GM23338 (cell line): Measurements from ENCODE around the gene RNF145. TPM values are rescaled to one million over a fixed set of nuclear protein-coding genes. Genes with fewer than 3 reads are reported as not detected.

Experiments
- ATAC-seq: fragments of 200-7000 bp; cut with Tn5 transposase; 3 replicates; pipeline ENCODE4 v1.9.1; 2020
- DNase-seq: peaks from one replicate; pipeline ENCODE4 v3.0.0-alpha.2; 2015; ENCODE audit warnings: low spot score
- H2AFZ ChIP-seq: fragments of 200-600 bp; sonication (generic); 2 replicates; pipeline ENCODE4 v1.8.0; 2016; ENCODE audit warnings: antibody characterized with exemption, mild to moderate bottlenecking, moderate library complexity
- H3F3A ChIP-seq: fragments of 200-600 bp; sonication (generic); replicated peaks from 2 replicates; pipeline ENCODE4 v1.8.0; 2017; ENCODE audit warnings: antibody characterized with exemption, mixed run types, low read depth
- H3K27ac ChIP-seq: fragments of 200-600 bp; sonication (generic); 2 replicates; pipeline ENCODE4 v1.6.1; 2016; ENCODE audit warnings: low read depth
- H3K27me3 ChIP-seq: fragments of 200-600 bp; sonication (generic); 2 replicates; pipeline ENCODE4 v1.8.0; 2016; ENCODE audit warnings: mild to moderate bottlenecking, mixed run types, moderate library complexity; ENCODE audit not compliant: insufficient read depth
- H3K36me3 ChIP-seq: fragments of 200-600 bp; sonication (generic); 2 replicates; pipeline ENCODE4 v1.8.0; 2016; ENCODE audit warnings: mild to moderate bottlenecking; ENCODE audit not compliant: insufficient read depth
- H3K4me1 ChIP-seq: fragments of 200-600 bp; sonication (generic); 2 replicates; pipeline ENCODE4 v1.8.0; 2016; ENCODE audit warnings: mild to moderate bottlenecking, moderate library complexity; ENCODE audit not compliant: insufficient read depth
- H3K4me2 ChIP-seq: fragments of 200-600 bp; sonication (generic); 2 replicates; pipeline ENCODE4 v1.7.1; 2017; ENCODE audit warnings: mixed run types
- H3K4me3 ChIP-seq: fragments of 200-600 bp; sonication (generic); 2 replicates; pipeline ENCODE4 v1.6.1; 2016; ENCODE audit warnings: mixed run types
- H3K79me2 ChIP-seq: fragments of 200-600 bp; sonication (generic); replicated peaks from 2 replicates; pipeline ENCODE4 v1.8.0; 2017; ENCODE audit warnings: mild to moderate bottlenecking; ENCODE audit not compliant: insufficient read depth
- H3K9me2 ChIP-seq: fragments of 200-600 bp; sonication (generic); 2 replicates; pipeline ENCODE4 v1.8.0; 2017; ENCODE audit not compliant: insufficient read depth
- H4K20me1 ChIP-seq: fragments of 200-600 bp; sonication (generic); replicated peaks from 2 replicates; pipeline ENCODE4 v1.8.0; 2017; ENCODE audit warnings: mild to moderate bottlenecking; ENCODE audit not compliant: insufficient read depth
- H3K27ac Mint-ChIP-seq: 2 replicates; pipeline ENCODE4 v1.8.0; 2020; ENCODE audit warnings: inconsistent platforms, mild to moderate bottlenecking, moderate library complexity, mixed read lengths
- H3K27me3 Mint-ChIP-seq: 3 replicates; pipeline ENCODE4 v1.8.0; 2022; ENCODE audit warnings: low read depth, mild to moderate bottlenecking, moderate library complexity, mixed read lengths, inconsistent platforms; ENCODE audit not compliant: insufficient read depth, poor library complexity
- H3K36me3 Mint-ChIP-seq: 3 replicates; pipeline ENCODE4 v1.8.0; 2021; ENCODE audit warnings: low read depth, mild to moderate bottlenecking, inconsistent platforms, moderate library complexity, mixed read lengths
- H3K4me1 Mint-ChIP-seq: 3 replicates; pipeline ENCODE4 v1.8.0; 2020; ENCODE audit warnings: mild to moderate bottlenecking, inconsistent platforms, mixed read lengths
- H3K4me3 Mint-ChIP-seq: 3 replicates; pipeline ENCODE4 v1.8.0; 2021; ENCODE audit warnings: moderate library complexity, mild to moderate bottlenecking, inconsistent platforms, mixed read lengths
- H3K9me3 Mint-ChIP-seq: 3 replicates; pipeline ENCODE4 v1.8.0; 2020; ENCODE audit warnings: moderate library complexity, mild to moderate bottlenecking, inconsistent platforms, mixed read lengths
- CTCF ChIP-seq, 2 experiments: fragments of 200-600 bp in 1 of 2; sonication (generic) in 1 of 2; conservative IDR thresholded peaks; 2 replicates each; pipeline versions ENCODE4 v1.5.1 to v1.6.1; 2016 to 2017; ENCODE audit warnings: antibody characterized with exemption in 2 of 2, low read depth in 2 of 2, mild to moderate bottlenecking in 2 of 2, moderate library complexity in 1 of 2
- ETS1 ChIP-seq: IDR thresholded peaks from 2 replicates; pipeline ENCODE4 v1.6.1; 2016; ENCODE audit warnings: antibody characterized with exemption
- EZH2 ChIP-seq: fragments of 200-600 bp; sonication (generic); IDR thresholded peaks from one replicate; pipeline ENCODE4 v1.8.0; 2017; ENCODE audit warnings: antibody characterized with exemption, mild to moderate bottlenecking, low read depth; ENCODE audit not compliant: unreplicated experiment
- EZH2phosphoT487 ChIP-seq: fragments of 200-600 bp; sonication (generic); IDR thresholded peaks from one replicate; pipeline ENCODE4 v1.8.1; 2018; ENCODE audit warnings: antibody characterized with exemption; ENCODE audit not compliant: unreplicated experiment
- POLR2AphosphoS5 ChIP-seq: IDR thresholded peaks from 2 replicates; pipeline ENCODE4 v1.6.1; 2016; ENCODE audit warnings: antibody characterized with exemption, low read depth
- REST ChIP-seq: IDR thresholded peaks from one replicate; pipeline ENCODE4 v1.6.1; 2018; ENCODE audit warnings: antibody characterized with exemption; ENCODE audit not compliant: unreplicated experiment
- STAT1 ChIP-seq: IDR thresholded peaks from one replicate; pipeline ENCODE4 v1.6.1; 2016; ENCODE audit warnings: antibody characterized with exemption; ENCODE audit not compliant: unreplicated experiment
- ZNF114 ChIP-seq: fragments of 250-450 bp; sonication (Bioruptor Pico); IDR thresholded peaks from 2 replicates; pipeline ENCODE4 v1.5.0; 2020; ENCODE audit warnings: mild to moderate bottlenecking, moderate library complexity
- ZNF331 ChIP-seq: fragments of 250-450 bp; sonication (Bioruptor Pico); IDR thresholded peaks from 2 replicates; pipeline ENCODE4 v1.5.0; 2020; ENCODE audit warnings: low read depth, mild to moderate bottlenecking, moderate library complexity
- polyA plus RNA-seq: library from polyadenylated mRNA; unstranded; fragments of >200 nt; fragmentation: Nextera tagmentation; extraction: Ambion mirVana; gene quantifications from 2 replicates; pipeline ENCODE4 v1.2.1, GENCODE V29; 2016
- total RNA-seq: library from RNA; depleted of rRNA; stranded (reverse); fragments of >200 nt; shearing (Covaris generic); gene quantifications from 2 replicates; pipeline ENCODE4 v1.2.3, GENCODE V29; 2014

RNF145 gene
- total and polyA plus RNA-seq, 2 experiments from 2014 or later = 15.6 to 43.5 TPM

GRCh38 chr5:159133041-159133741, 76.2 kb downstream of the RNF145 start:
- Mint-ChIP-seq H3K4me1 (no peaks in the 10 kb centered on the region), H3K27ac (no peak overlapping the region), H3K4me3 (no peak overlapping the region), H3K36me3 (no peaks in the 10 kb centered on the region), H3K27me3 (peaks cover under 1% of the 10 kb centered on the region), H3K9me3 (no peaks in the 10 kb centered on the region; the same call in 2 of the 3 replicates)
- Histone ChIP-seq H3F3A (no peaks in the 10 kb centered on the region), H3K79me2 (no peaks in the 10 kb centered on the region), H3K36me3 (no peaks in the 10 kb centered on the region), H3K27me3 (no peaks in the 10 kb centered on the region), H3K27ac (no peak overlapping the region), H3K4me3 (no peak overlapping the region), H4K20me1 (no peaks in the 10 kb centered on the region), H3K4me2 (no peak overlapping the region), H3K9me2 (no peaks in the 10 kb centered on the region), H3K4me1 (no peaks in the 10 kb centered on the region), H2AFZ (peak overlapping the region; percentile 26; the same call in 1 of the 2 replicates)
- TF ChIP-seq EZH2 = no peak
- TF ChIP-seq ZNF114 (CRISPR knock-in tag) = no peak
- TF ChIP-seq STAT1 = no peak
- no peak for TF ChIP-seq EZH2phosphoT487
- no peak for TF ChIP-seq ZNF331 (CRISPR knock-in tag)
- peak; percentile 73 to 92 for TF ChIP-seq CTCF (conservative IDR thresholded peaks at IDR 0.05; ENCODE audit: low read depth in 2 of 2)
- TF ChIP-seq ETS1 = no peak
- ATAC-seq (no peak), DNase-seq (peak; percentile 56)

GRCh38 chr5:159132429-159133040, 76.8 kb downstream of the RNF145 start:
- Mint-ChIP-seq H3K4me1 (no peaks in the 10 kb centered on the region), H3K36me3 (no peaks in the 10 kb centered on the region), H3K9me3 (no peaks in the 10 kb centered on the region; the same call in 2 of the 3 replicates), H3K27ac (no peak overlapping the region), H3K4me3 (no peak overlapping the region), H3K27me3 (peaks cover 1% of the 10 kb centered on the region)
- H3K4me3 ChIP-seq = no peak overlapping the region
- no peak for DNase-seq
- peak overlapping the region; percentile 26; the same call in 1 of the 2 replicates for H2AFZ ChIP-seq
- no peaks in the 10 kb centered on the region for H4K20me1 ChIP-seq
- no peaks in the 10 kb centered on the region for H3K9me2 ChIP-seq
- H3K36me3 ChIP-seq = no peaks in the 10 kb centered on the region
- H3F3A ChIP-seq = no peaks in the 10 kb centered on the region
- no peak overlapping the region for H3K4me2 ChIP-seq
- no peaks in the 10 kb centered on the region for H3K79me2 ChIP-seq
- H3K27me3 ChIP-seq = no peaks in the 10 kb centered on the region
- H3K27ac ChIP-seq = no peak overlapping the region
- no peaks in the 10 kb centered on the region for H3K4me1 ChIP-seq
- no peak for ATAC-seq
- TF ChIP-seq POLR2AphosphoS5 (no peak), ZNF331 (CRISPR knock-in tag) (no peak), REST (no peak)
